BLaER1 (cell line): ENCODE measurements around the gene NDUFA11.
"Not testable (repeated sequence)": the region's sequence is repeated elsewhere in the genome, so short reads cannot be mapped to it uniquely, and the experiment has no call there.

Experiments used
- H3K27ac ChIP-seq: shearing (Covaris generic); formaldehyde crosslinking; 2 replicates; pipeline ENCODE4 v1.8.1; 2022
- H3K27me3 ChIP-seq: shearing (Covaris generic); formaldehyde crosslinking; 2 replicates; pipeline ENCODE4 v1.8.1; 2022
- H3K36me3 ChIP-seq: shearing (Covaris generic); formaldehyde crosslinking; 2 replicates; pipeline ENCODE4 v1.8.1; 2022
- H3K4me1 ChIP-seq: shearing (Covaris generic); formaldehyde crosslinking; 2 replicates; pipeline ENCODE4 v1.8.1; 2022
- H3K4me2 ChIP-seq: shearing (Covaris generic); formaldehyde crosslinking; 2 replicates; pipeline ENCODE4 v1.8.1; 2022
- H3K4me3 ChIP-seq: shearing (Covaris generic); formaldehyde crosslinking; 2 replicates; pipeline ENCODE4 v1.8.1; 2022
- H3K9ac ChIP-seq: shearing (Covaris generic); formaldehyde crosslinking; 2 replicates; pipeline ENCODE4 v1.8.1; 2022
- H3K9me3 ChIP-seq: shearing (Covaris generic); formaldehyde crosslinking; 2 replicates; pipeline ENCODE4 v1.8.1; 2022
- H4K20me1 ChIP-seq: shearing (Covaris generic); formaldehyde crosslinking; 2 replicates; pipeline ENCODE4 v1.8.1; 2022
- Cebpa-rat ChIP-seq: shearing (Covaris generic); IDR thresholded peaks from 2 replicates; pipeline ENCODE4 v1.8.1; 2022

NDUFA11 gene

DNA sequence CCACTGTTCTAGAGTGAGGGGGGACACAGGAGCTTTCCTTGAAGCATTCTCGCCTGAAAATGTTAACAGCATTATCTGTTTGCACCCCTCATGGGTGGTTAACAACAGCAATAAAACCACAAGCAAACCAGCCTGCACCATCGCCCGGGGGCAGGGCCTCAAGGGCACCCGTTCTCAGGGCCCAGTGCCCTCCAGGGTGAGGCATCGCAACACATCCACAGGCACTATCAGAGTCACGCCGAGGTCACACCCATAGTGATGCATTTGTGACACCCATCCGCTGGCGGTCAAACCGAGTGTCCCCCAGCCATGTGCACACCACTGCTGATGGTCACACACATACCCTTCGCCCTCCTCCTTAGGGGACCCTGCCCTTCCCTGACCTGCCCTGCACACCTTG is 37.8 kb downstream of the NDUFA11 start:
- Histone ChIP-seq H3K9ac (no peak overlapping the region), H3K27ac (no peak overlapping the region), H3K4me3 (no peak overlapping the region), H3K36me3 (no peaks in the 10 kb centered on the region), H3K4me2 (0 out of 2 replicates have a peak overlapping the region, but pooled peaks have one; percentile 24), H3K9me3 (no peaks in the 10 kb centered on the region), H4K20me1 (no peaks in the 10 kb centered on the region; the same call in 1 of the 2 replicates), H3K4me1 (peaks cover 8% of the 10 kb centered on the region), H3K27me3 (no peaks in the 10 kb centered on the region)
- no peak for TF ChIP-seq Cebpa-rat

DNA sequence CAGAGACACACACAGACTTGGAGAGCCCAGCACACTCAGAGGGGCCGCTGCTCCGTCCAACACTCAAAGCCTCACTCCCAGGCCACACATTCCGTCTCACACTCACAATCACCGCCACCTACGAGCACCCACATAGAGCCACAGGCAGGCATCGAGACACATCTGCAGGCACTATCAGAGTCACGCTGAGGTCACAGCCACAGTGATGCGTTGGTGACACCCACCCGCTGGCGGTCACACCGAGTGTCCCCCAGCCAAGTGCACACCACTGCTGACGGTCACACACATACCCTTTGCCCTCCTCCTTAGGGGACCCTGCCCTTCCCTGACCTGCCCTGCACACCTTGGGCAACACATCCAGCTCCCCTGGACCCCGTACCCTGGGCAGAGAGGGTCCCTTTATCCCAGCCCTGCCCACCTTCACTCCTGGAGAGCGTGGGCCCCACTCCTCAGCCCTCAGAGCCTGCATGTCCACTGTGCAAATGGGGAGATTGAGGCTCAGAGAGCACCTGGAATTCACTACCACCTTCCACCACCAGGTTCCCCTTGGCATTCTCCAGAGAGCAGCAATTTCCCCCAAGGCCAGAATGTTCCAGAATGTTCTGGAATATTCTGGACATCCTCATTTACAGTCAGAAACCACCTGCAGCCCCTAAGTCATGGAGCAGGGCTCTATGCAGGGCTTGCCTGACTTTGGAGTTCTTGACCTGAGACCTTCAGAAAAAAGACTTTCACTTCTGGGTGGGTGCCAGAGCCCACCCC is 38.7 kb downstream of the NDUFA11 start:
- no peak overlapping the region for H3K9ac ChIP-seq
- TF ChIP-seq Cebpa-rat: no peak

DNA sequence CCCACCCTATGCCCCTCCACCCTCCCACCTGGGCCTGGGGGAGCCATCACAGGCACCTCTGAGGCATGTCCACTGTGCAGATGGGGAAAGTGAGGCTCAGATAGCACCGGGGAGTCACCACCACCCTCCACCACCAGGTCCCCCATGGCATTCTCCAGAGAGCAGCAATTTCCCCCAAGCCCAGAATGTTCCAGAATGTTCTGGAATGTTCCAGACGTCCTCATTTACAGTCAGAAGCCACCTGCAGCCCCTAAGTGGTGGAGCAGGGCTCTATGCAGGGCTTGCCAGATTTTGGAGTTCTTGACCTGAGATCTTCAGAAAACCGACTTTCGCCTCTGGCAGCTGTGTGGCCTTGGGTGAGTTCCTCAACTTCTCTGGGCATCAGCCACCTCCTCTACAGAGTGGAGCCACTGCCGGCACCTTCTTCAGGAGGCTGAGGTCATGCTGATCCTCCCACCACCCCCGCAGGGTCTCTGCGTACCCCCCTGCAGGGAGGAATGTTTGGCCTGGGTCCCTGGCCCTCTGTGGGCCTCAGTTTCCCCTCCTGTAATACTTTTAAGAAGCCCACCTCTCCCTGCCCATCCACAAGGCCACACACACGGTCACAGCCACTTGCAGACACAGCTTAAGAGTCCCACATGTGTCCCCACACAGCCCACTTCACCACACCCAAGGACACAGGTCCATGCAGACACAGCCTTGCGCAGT is 39.4 kb downstream of the NDUFA11 start:
- Histone ChIP-seq H3K27me3 (no peaks in the 10 kb centered on the region), H3K9me3 (no peaks in the 10 kb centered on the region), H3K27ac (no peak overlapping the region), H3K4me3 (no peak overlapping the region), H4K20me1 (no peaks in the 10 kb centered on the region; the same call in 1 of the 2 replicates), H3K9ac (no peak overlapping the region), H3K4me2 (no peak overlapping the region), H3K4me1 (peaks cover 8% of the 10 kb centered on the region), H3K36me3 (no peaks in the 10 kb centered on the region)
- TF ChIP-seq Cebpa-rat: no peak

More for the DNA sequence above, 38.7 kb downstream of the NDUFA11 start:
- H3K4me3 ChIP-seq: no peak overlapping the region
- no peaks in the 10 kb centered on the region for H3K36me3 ChIP-seq
- H4K20me1 ChIP-seq: no peaks in the 10 kb centered on the region; the same call in 1 of the 2 replicates
- H3K9me3 ChIP-seq: no peaks in the 10 kb centered on the region
- H3K4me2 ChIP-seq: 0 out of 2 replicates have a peak overlapping the region, but pooled peaks have one; percentile 24
- peaks cover 8% of the 10 kb centered on the region for H3K4me1 ChIP-seq
- H3K27me3 ChIP-seq: no peaks in the 10 kb centered on the region
- no peak overlapping the region for H3K27ac ChIP-seq

DNA sequence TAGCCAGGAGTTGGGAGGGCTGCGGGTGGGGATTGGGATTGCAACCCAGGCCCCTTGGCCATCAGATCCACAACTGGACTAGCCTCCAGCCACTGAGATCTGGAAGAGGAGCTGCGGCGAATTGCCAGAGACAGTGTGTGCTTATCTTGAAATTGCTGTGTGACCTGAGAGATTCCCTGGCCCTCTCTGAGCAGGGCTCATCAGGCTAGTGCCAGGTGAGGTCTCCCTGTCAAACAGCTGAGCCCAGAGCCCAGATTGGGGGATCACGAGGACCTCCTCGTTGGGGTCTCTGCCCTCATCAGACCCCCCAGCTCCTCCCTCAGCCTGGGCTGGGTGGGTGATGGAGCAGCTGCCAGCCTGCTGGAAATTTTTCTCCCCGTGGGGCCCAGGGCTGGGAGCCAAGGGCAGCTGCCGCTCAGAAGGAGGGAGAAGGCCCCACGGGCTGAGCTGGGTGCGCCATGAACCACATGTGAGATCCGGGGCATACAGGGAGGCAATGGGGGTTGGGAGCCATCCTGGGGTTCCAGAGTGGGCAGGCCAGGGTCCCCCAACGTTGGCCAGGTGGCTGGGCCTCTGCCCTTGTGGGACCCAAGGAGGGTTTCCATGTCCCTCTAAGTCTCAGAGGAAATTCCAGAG is 40.4 kb downstream of the NDUFA11 start:
- TF ChIP-seq Cebpa-rat: no peak
- H3K4me2 ChIP-seq: no peak overlapping the region
- no peak overlapping the region for H3K27ac ChIP-seq
- H3K27me3 ChIP-seq: no peaks in the 10 kb centered on the region
- H3K9me3 ChIP-seq: no peaks in the 10 kb centered on the region
- H3K9ac ChIP-seq: no peak overlapping the region
- peaks cover 8% of the 10 kb centered on the region for H3K4me1 ChIP-seq
- no peaks in the 10 kb centered on the region; the same call in 1 of the 2 replicates for H4K20me1 ChIP-seq
- H3K36me3 ChIP-seq: no peaks in the 10 kb centered on the region
- H3K4me3 ChIP-seq: no peak overlapping the region

DNA sequence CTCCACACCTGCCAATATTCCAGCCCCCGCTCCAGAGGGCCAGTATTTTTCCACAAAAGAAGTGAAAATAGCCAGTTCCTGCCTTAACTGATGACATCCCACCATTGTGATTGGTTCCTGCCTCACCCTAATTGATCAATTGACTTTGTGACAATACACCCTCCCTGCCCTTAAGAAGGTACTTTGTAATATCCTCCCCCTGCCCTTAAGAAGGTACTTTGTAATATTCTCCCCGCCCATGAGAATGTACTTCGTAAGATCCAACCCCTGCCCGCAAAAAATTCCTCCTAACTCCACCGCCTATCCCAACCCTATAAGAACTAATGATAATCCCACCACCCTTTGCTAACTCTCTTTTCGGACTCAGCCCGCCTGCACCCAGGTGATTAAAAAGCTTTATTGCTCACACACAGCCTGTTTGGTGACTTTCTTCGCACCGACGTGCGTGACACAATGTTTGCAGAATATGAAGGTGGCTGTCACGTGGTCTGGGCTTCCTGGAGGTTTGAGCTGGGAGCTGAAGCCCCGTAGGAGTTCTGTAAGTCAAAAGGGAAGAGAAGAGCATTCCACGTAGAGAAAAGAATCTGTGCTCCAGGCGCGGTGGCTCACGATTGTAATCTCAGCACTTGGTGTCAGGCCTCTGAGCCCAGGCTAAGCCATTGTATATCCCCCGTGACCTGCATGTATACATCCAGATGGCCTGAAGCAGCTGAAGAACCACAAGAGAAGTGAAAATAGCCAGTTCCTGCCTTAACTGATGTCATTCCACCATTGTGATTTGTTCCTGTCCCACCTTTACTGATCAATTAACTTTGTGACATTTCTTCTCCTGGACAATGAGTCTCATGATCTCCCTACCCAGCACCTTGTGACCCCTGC is 46.1 kb downstream of the NDUFA11 start:
- H3K4me2 ChIP-seq: no peak overlapping the region
- peaks cover 6% of the 10 kb centered on the region; the same call in 1 of the 2 replicates for H3K4me1 ChIP-seq
- H3K36me3 ChIP-seq: no peaks in the 10 kb centered on the region
- H3K4me3 ChIP-seq: no peak overlapping the region
- no peaks in the 10 kb centered on the region for H4K20me1 ChIP-seq
- H3K9me3 ChIP-seq: no peaks in the 10 kb centered on the region
- H3K9ac ChIP-seq: no peak overlapping the region
- TF ChIP-seq Cebpa-rat: no peak
- H3K27me3 ChIP-seq: no peaks in the 10 kb centered on the region
- H3K27ac ChIP-seq: no peak overlapping the region

DNA sequence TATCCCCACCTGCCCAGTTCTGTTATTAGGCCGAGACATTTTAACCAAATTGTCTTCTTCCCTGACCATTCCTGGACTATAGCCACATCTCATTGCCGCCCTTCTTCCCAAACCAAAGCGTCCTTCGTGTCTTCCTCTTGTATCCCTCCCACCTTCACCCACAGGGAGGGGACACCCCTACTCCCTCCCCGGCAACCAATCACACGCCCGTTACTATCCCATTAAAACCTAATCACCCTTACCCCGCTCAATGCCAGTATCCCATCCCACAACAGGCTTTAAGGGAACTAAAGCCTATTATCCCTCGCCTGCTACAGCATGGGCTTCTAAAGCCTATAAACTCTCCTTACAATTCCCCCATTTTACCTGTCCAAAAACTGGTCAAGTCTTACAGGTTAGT is 48.4 kb downstream of the NDUFA11 start:
- H3K4me1 ChIP-seq: peaks cover 18% of the 10 kb centered on the region
- not testable (repeated sequence) for H3K9ac ChIP-seq, H3K27ac ChIP-seq, H3K4me2 ChIP-seq, H3K27me3 ChIP-seq, H3K36me3 ChIP-seq, H4K20me1 ChIP-seq, H3K4me3 ChIP-seq, H3K9me3 ChIP-seq

DNA sequence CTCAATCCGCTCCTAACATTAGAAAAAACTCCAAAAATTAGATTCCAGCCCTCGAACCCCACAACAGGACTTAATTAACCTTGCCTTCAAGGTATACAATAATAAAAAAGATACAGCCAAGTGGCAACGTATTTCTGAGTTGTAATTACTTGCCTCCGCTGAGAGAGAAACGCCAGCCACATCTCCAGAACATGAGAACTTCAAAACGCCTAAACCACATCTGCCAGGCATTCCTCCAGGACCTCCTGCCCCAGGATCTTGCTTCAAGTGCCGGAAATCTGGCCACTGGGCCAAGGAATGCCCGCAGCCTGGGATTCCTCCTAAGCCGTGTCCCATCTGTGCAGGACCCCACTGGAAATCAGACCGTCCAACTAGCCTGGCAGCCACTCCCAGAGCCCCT is 49.5 kb downstream of the NDUFA11 start:
- H3K9me3 ChIP-seq, H3K4me3 ChIP-seq, H4K20me1 ChIP-seq, H3K27ac ChIP-seq, H3K27me3 ChIP-seq, H3K9ac ChIP-seq, H3K36me3 ChIP-seq, H3K4me2 ChIP-seq: not testable (repeated sequence)
- peaks cover 18% of the 10 kb centered on the region for H3K4me1 ChIP-seq

DNA sequence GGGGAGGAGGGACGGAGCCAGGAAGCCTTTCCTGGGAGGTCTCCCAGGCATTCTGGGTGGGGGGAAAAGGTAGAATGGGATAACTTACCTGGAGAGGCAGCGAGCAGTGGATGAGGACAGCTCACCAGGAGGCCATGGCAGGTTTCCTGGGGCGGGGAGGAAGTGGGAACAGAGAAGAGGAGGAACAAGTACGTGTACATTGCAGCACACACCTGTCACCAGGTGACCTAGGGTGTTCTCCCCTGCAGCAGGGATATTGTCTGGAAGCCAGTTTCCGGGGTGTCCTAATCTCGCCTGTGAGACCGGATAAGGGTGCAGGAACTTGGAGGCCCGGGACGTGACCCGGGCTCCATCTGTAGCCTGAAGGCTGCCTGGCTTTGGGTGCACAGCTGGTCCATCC is 52.3 kb downstream of the NDUFA11 start, which contains the start of gene FUT3:
FUT3 (minus strand) TSS at position 148 of the 400 bp plus-strand sequence.
- Histone ChIP-seq H3K4me1 (peaks cover 12% of the 10 kb centered on the region), H3K36me3 (no peaks in the 10 kb centered on the region), H3K9me3 (no peaks in the 10 kb centered on the region), H3K27me3 (no peaks in the 10 kb centered on the region), H3K4me3 (no peak within 1 kb of the TSS), H3K9ac (no peak within 1 kb of the TSS), H3K4me2 (peak within 1 kb of the TSS; percentile 54), H3K27ac (no peak within 1 kb of the TSS), H4K20me1 (no peaks in the 10 kb centered on the region)
- no peak for TF ChIP-seq Cebpa-rat

DNA sequence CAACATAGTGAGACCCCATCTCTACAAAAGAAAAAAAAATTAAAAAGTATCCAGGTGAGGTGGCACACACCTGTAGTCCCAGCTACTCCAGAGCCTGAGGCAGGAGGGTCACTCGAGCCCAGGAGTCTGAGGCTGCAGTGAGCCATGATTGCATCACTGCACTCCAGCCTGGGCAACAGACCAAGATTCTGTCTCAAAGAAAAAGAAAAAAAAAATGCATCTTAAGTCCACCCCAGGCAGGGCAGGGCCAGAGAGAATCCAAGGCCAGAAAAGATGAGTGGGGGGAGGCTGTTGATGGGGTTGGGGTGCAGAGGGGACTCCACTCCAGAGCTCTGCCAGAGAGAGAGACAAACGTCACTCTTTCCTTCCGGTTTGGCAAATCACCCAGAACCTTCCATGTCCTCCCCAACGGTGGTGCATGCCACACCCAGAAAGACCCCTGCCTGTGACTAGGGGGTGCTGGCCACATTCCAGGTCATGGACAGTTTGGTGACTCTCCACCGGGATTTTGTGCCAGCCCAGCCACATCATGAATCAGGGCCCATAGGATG is 52.8 kb downstream of the NDUFA11 start:
- no peak for TF ChIP-seq Cebpa-rat
- H3K36me3 ChIP-seq: no peaks in the 10 kb centered on the region
- peak overlapping the region; percentile 54; the same call in 1 of the 2 replicates for H3K4me2 ChIP-seq
- no peaks in the 10 kb centered on the region for H3K27me3 ChIP-seq
- H3K27ac ChIP-seq: no peak overlapping the region
- no peaks in the 10 kb centered on the region for H4K20me1 ChIP-seq
- no peak overlapping the region for H3K9ac ChIP-seq
- H3K9me3 ChIP-seq: no peaks in the 10 kb centered on the region
- H3K4me3 ChIP-seq: no peak overlapping the region
- H3K4me1 ChIP-seq: peaks cover 12% of the 10 kb centered on the region
